Adrenal gland (tissue), 12 donors: ENCODE measurements around the gene RAB6B. TPM values are rescaled to one million over a fixed set of nuclear protein-coding genes. Genes with fewer than 3 reads are reported as not detected.

Experiments used
- DNase-seq, 7 donors: peaks; one replicate each; pipeline ENCODE4 v3.0.0-alpha.2; 2019 to 2020
- H3K27ac ChIP-seq, 5 donors: fragments of 200-600 bp; sonication (generic) in 4 of 5; 1 replicate in 3 of 5; 2 replicates in 2 of 5; pipeline versions ENCODE4 v1.5.1 to v1.8.0; 2016 to 2020; ENCODE audit warnings: mild to moderate bottlenecking in 1 of 5
- H3K27me3 ChIP-seq: fragments of 200-600 bp; 2 replicates; pipeline ENCODE4 v1.8.0; 2021
- H3K36me3 ChIP-seq, 2 donors: fragments of 200-600 bp; replicated peaks in 1 of 2; 1 replicate in 1 of 2; 2 replicates in 1 of 2; pipeline versions ENCODE4 v1.5.1 to v1.8.0; 2018 to 2022
- H3K4me1 ChIP-seq, 2 donors: fragments of 200-600 bp; replicated peaks in 1 of 2; 1 replicate in 1 of 2; 2 replicates in 1 of 2; pipeline versions ENCODE4 v1.5.1 to v1.8.0; 2018 to 2021
- H3K4me3 ChIP-seq, 4 donors: fragments of 200-600 bp; sonication (generic) in 3 of 4; one replicate each; pipeline ENCODE4 v1.5.1; 2016 to 2018
- H3K9me3 ChIP-seq, 3 donors: fragments of 200-600 bp; sonication (generic) in 1 of 3; replicated peaks in 1 of 3; 1 replicate in 2 of 3; 2 replicates in 1 of 3; pipeline versions ENCODE4 v1.5.1 to v1.8.0; 2016 to 2021
- POLR2A ChIP-seq, 2 donors: fragments of 450-650 bp; IDR thresholded peaks; one replicate each; pipeline ENCODE4 v1.6.1; 2017; ENCODE audit warnings: antibody characterized with exemption in 2 of 2, mild to moderate bottlenecking in 2 of 2, moderate library complexity in 1 of 2
- WGBS, 4 donors: extraction: QIAGEN DNeasy Blood & Tissue Kit in 2 of 4; methylation state at CpG; one replicate each; pipeline versions ENCODE4 v1.1.5 to v1.1.7; 2013 to 2017; 5-methylcytosine and 5-hydroxymethylcytosine counted together
- intact Hi-C, 2 donors: fragments of 100-400 bp; cut with DNase I; formaldehyde crosslinking; loops; one replicate each; pipeline versions ENCODE4 v1.14.1 to v1.15.0; 2022 to 2023
- polyA plus RNA-seq, 3 donors: library from polyadenylated mRNA; stranded (reverse); fragments of 200-250 nt in 2 of 3; fragments of 350-450 nt in 1 of 3; fragmentation: Illumina TruSeq in 1 of 3; extraction: RNeasy Lipid Tissue Mini Kit (QIAGEN cat#74804) in 1 of 3; gene quantifications; one replicate each; pipeline ENCODE4 v1.2.3, GENCODE V29; 2013 to 2014
- total RNA-seq, 9 donors: library from RNA; depleted of rRNA in 4 of 9; stranded (reverse); fragments of >200 nt in 4 of 9; fragments of 120-200 nt in 1 of 9; fragmentation: NEBNext Ultra II Directional in 1 of 9; extraction: Animal tissue kit (Norgen Biotek cat#: 25700) in 1 of 9; gene quantifications; one replicate each; pipeline versions ENCODE4 v1.1.0 to v1.2.4, GENCODE V29; 2013 to 2023
- TF ChIP-seq, protein P1 (sequence below), 6 experiments: fragments of 450-650 bp in 4 of 6; fragments of 200-600 bp in 2 of 6; sonication (generic) in 1 of 6; IDR thresholded peaks; 1 replicate in 5 of 6; 2 replicates in 1 of 6; pipeline versions ENCODE4 v1.5.1 to v1.8.0; 2016 to 2021; ENCODE audit warnings: antibody characterized with exemption in 6 of 6, mild to moderate bottlenecking in 2 of 6, moderate library complexity in 1 of 6
- donor health status: healthy with polysubstance abuse.
- donor health status: Bipolar disorder and iron deficiency.
- donor health status: DM: yes; HTN: yes; CAD: no.
- donor health status: DM: no; HTN: no; CAD: no.
- donor health status: DM: no; HTN: no; CAD: no.
- donor health status: DM: yes; HTN: yes; CAD: no.

RAB6B gene
- total and polyA plus RNA-seq, 12 donors, result 1.4 to 14.5 (median 4.3) TPM

DNA sequence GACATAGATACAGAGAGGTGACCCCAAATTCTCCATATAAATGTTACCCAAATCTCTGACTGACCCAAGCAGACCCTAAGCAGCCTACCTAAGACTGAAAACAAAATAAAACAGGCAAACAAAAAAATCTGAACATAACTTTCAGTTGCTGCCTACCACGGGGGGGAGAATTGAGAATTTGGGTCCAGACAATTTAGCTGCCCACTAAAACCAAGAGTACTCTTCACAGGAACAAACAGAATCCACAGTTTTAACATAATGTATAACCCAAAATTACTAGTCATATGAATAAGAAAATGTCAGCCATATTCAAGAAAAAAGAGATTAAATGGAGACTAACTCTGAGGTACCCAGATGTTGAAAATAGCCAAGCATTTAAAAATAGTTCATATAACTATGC lies 45.6 kb downstream of the RAB6B start:
- TF ChIP-seq POLR2A (IDR thresholded peaks at IDR 0.05), result no peak
- TF ChIP-seq, protein P1, sequence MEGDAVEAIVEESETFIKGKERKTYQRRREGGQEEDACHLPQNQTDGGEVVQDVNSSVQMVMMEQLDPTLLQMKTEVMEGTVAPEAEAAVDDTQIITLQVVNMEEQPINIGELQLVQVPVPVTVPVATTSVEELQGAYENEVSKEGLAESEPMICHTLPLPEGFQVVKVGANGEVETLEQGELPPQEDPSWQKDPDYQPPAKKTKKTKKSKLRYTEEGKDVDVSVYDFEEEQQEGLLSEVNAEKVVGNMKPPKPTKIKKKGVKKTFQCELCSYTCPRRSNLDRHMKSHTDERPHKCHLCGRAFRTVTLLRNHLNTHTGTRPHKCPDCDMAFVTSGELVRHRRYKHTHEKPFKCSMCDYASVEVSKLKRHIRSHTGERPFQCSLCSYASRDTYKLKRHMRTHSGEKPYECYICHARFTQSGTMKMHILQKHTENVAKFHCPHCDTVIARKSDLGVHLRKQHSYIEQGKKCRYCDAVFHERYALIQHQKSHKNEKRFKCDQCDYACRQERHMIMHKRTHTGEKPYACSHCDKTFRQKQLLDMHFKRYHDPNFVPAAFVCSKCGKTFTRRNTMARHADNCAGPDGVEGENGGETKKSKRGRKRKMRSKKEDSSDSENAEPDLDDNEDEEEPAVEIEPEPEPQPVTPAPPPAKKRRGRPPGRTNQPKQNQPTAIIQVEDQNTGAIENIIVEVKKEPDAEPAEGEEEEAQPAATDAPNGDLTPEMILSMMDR (IDR thresholded peaks at IDR 0.05), result no peak
- DNase-seq, result no peak
- no peaks in the 10 kb centered on the region for H3K4me1 ChIP-seq
- WGBS, 4 donors, result 81 to 96% (median 91%) methylated on average over 1 of the region's 1 CpG
- no peaks in the 10 kb centered on the region for H3K9me3 ChIP-seq
- H3K27ac ChIP-seq, result no peak overlapping the region
- H3K36me3 ChIP-seq, result no peaks in the 10 kb centered on the region
- H3K27me3 ChIP-seq, result no peaks in the 10 kb centered on the region
- H3K4me3 ChIP-seq, result no peak overlapping the region
- intact Hi-C loops, result no loop called here

DNA sequence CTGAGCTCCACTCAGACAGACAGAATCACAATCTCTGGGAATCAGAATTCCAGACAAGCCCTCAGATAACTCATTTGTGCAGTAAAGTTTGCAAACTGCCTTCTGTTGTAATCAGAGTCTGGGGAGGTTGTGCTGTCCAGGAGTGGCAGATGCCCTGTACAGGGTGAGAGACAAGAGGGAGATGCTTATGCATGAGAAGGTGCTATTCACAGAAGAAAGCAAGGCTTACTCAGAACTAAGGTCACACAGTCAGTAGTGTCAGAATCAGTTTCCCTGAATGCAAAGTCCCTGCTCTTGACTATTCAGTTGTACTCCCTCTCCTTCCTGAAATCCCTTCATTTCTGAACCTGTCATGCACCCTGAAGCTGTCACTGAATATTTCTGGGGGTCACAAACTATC lies 46.3 kb downstream of the RAB6B start:
- no peak overlapping the region for H3K27ac ChIP-seq
- H3K9me3 ChIP-seq, result no peaks in the 10 kb centered on the region
- no peak overlapping the region for H3K4me3 ChIP-seq
- H3K27me3 ChIP-seq, result no peaks in the 10 kb centered on the region
- TF ChIP-seq POLR2A (IDR thresholded peaks at IDR 0.05), result no peak
- TF ChIP-seq, protein P1 (IDR thresholded peaks at IDR 0.05), result no peak
- H3K36me3 ChIP-seq, result no peaks in the 10 kb centered on the region
- no peaks in the 10 kb centered on the region for H3K4me1 ChIP-seq
- DNase-seq, result no peak
- intact Hi-C loops, result no loop called here

DNA sequence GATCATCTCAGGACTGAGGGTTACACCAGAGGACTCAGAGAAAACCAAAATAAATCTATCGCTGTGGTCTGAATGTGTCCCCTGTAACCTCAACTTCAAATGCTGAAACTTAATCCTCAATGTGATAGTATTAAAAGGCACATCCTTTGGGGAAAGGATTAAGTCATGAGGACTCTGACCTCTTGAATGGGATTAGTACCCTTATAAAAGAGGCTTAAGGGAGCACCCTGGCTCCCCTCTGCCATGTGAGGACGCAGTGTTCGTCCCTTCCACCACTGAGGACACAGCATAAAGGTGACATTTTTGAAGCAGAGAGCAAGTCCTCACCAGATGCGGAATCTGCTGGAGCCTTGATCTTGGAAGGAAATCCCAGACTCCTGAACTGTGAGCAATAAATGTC lies 50.6 kb downstream of the RAB6B start:
- no peaks in the 10 kb centered on the region for H3K27me3 ChIP-seq
- H3K27ac ChIP-seq, result no peak overlapping the region
- DNase-seq, result no peak
- H3K9me3 ChIP-seq, result no peaks in the 10 kb centered on the region
- TF ChIP-seq, protein P1 (IDR thresholded peaks at IDR 0.05), result no peak
- no peak for TF ChIP-seq POLR2A (IDR thresholded peaks at IDR 0.05)
- no peaks in the 10 kb centered on the region for H3K4me1 ChIP-seq
- 87 to 95% (median 94%) methylated on average over 4 of the region's 4 CpGs for WGBS, 4 donors
- intact Hi-C loops, result no loop called here
- H3K4me3 ChIP-seq, result no peak overlapping the region
- H3K36me3 ChIP-seq, result no peaks in the 10 kb centered on the region

DNA sequence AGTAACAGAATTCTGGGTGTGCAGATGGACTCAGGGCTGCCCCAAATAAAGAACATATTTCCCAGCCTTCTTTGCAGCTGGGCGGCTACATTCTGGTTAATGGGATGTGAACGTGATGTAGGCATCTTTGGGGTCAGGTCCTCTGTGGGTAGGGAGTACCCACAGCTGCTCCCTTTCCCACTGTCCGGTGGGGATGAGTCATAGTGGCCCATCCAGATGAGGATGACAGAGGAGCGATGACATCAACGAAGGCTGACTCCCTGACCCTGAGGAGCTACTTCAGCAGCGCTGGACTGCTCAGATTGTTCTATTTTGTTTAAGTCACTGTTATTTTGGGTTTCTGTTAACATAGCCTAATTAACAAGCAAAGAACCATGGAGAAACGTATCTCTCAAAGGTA lies 52.0 kb downstream of the RAB6B start:
- intact Hi-C loops, result no loop called here
- Histone ChIP-seq H3K27ac (no peak overlapping the region), H3K36me3 (no peaks in the 10 kb centered on the region), H3K4me3 (no peak overlapping the region), H3K9me3 (no peaks in the 10 kb centered on the region), H3K4me1 (no peaks in the 10 kb centered on the region), H3K27me3 (no peaks in the 10 kb centered on the region)
- peak in 3 of 7 donors; percentile 29 to 34 (median 30) for DNase-seq
- 57 to 67% (median 59%) methylated on average over 6 to 7 of the region's 7 CpGs for WGBS, 4 donors
- TF ChIP-seq, protein P1 (IDR thresholded peaks at IDR 0.05), result no peak
- TF ChIP-seq POLR2A (IDR thresholded peaks at IDR 0.05), result no peak
